Keratinocyte (primary cell): ENCODE data around the gene TAOK1.

Experiments
- CTCF ChIP-seq, 3 experiments: IDR thresholded peaks in 1 of 3; conservative IDR thresholded peaks in 1 of 3; optimal IDR thresholded peaks in 1 of 3; 2 replicates in 2 of 3; 3 replicates in 1 of 3; pipeline versions ENCODE3 to v1.5.1; 2011; ENCODE audit warnings: low read length in 3 of 3, mild to moderate bottlenecking in 3 of 3, moderate library complexity in 2 of 3, control low read depth in 1 of 3, inconsistent platforms in 1 of 3; ENCODE audit not compliant: insufficient read depth in 2 of 3; ENCODE audit errors: extremely low read depth in 1 of 3
- EZH2 ChIP-seq: IDR thresholded peaks from one replicate; pipeline ENCODE4 v1.6.1; 2012; ENCODE audit warnings: inconsistent platforms, mild to moderate bottlenecking, low read length, moderate library complexity

GRCh38 chr17:29434550-29434949 is 44.4 kb downstream of the TAOK1 start:
- no peak for TF ChIP-seq EZH2
- TF ChIP-seq CTCF (optimal IDR thresholded peaks at IDR 0.05 in 1 of 3, IDR thresholded peaks at IDR 0.05 in 1 of 3, conservative IDR thresholded peaks at IDR 0.05 in 1 of 3; ENCODE audit: extremely low read depth in 1 of 3, insufficient read depth in 2 of 3, low read length in 3 of 3) = no peak
